HEK293T (cell line): ENCODE results near the gene USP9X.

Experiments used
- BHLHE40 ChIP-seq: fragments of 450-650 bp; IDR thresholded peaks from 2 replicates; pipeline ENCODE4 v1.6.1; 2016; ENCODE audit warnings: mild to moderate bottlenecking, moderate library complexity, borderline replicate concordance
- FOXM1 ChIP-seq: fragments of 450-650 bp; IDR thresholded peaks from 2 replicates; pipeline ENCODE4 v1.6.1; 2017; ENCODE audit warnings: mild to moderate bottlenecking, borderline replicate concordance
- NFRKB ChIP-seq: fragments of 450-650 bp; IDR thresholded peaks from 2 replicates; pipeline ENCODE4 v1.6.1; 2016; ENCODE audit warnings: mild to moderate bottlenecking, moderate library complexity
- SUZ12 ChIP-seq: fragments of 450-650 bp; IDR thresholded peaks from 2 replicates; pipeline ENCODE4 v1.6.1; 2016; ENCODE audit warnings: mild to moderate bottlenecking
- TARDBP ChIP-seq: fragments of 450-650 bp; IDR thresholded peaks from 2 replicates; pipeline ENCODE4 v1.6.1; 2016

DNA sequence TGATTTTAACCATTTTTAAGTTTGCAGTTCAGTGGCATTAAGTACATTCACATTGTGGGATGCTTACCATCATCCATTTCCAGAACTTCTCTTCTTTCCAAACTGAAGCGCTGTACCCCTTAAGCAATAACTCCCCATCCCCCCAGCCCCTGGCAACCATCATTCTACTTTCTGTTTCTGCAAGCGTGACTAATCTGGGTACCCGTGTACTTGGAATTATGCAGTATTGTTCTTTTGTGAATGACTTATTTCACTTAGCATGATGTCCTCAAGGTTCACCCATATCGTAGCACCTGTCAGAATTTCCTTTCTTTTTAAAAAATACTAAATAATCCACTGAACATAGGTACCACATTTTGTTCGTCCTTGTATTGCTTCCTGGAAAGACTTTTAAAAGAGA lies 32.9 kb downstream of the USP9X start:
- TF ChIP-seq SUZ12 (no peak), NFRKB (no peak), BHLHE40 (no peak), FOXM1 (no peak), TARDBP (no peak)
